Stimulated activated naive B cell treated with anti-CD40 and anti-IgM and Interleukin-4, amounts not matched to agents 10 μg/mL and 1 μg/mL and 100 μg/mL, for 72 hours (primary cell): ENCODE results near the gene B3GAT1.

ENCODE experiments used
- ATAC-seq, 2 donors: fragments of 150-1000 bp; cut with Tn5 transposase; replicated peaks; 2 replicates each; pipeline ENCODE4 v1.10.0; 2021; ENCODE audit warnings: moderate library complexity in 1 of 2
- DNase-seq: peaks from one replicate; pipeline ENCODE4 v3.0.0; 2021
- H3K27ac Mint-ChIP-seq: one replicate; pipeline ENCODE4 v1.8.0; 2022; ENCODE audit warnings: mild to moderate bottlenecking, mixed read lengths
- H3K27me3 Mint-ChIP-seq, 2 donors: one replicate each; pipeline ENCODE4 v1.8.0; 2022; ENCODE audit warnings: mixed read lengths in 2 of 2
- H3K36me3 Mint-ChIP-seq, 2 donors: one replicate each; pipeline ENCODE4 v1.8.0; 2022; ENCODE audit warnings: mixed read lengths in 2 of 2, mild to moderate bottlenecking in 1 of 2
- H3K4me1 Mint-ChIP-seq, 2 donors: one replicate each; pipeline ENCODE4 v1.8.0; 2022; ENCODE audit warnings: mixed read lengths in 2 of 2, mild to moderate bottlenecking in 1 of 2
- H3K4me3 Mint-ChIP-seq, 2 donors: one replicate each; pipeline ENCODE4 v1.8.0; 2022; ENCODE audit warnings: mild to moderate bottlenecking in 2 of 2, mixed read lengths in 2 of 2, moderate library complexity in 1 of 2
- H3K9me3 Mint-ChIP-seq, 2 donors: one replicate each; pipeline ENCODE4 v1.8.0; 2022; ENCODE audit warnings: mixed read lengths in 2 of 2, mild to moderate bottlenecking in 1 of 2

Gene B3GAT1

DNA sequence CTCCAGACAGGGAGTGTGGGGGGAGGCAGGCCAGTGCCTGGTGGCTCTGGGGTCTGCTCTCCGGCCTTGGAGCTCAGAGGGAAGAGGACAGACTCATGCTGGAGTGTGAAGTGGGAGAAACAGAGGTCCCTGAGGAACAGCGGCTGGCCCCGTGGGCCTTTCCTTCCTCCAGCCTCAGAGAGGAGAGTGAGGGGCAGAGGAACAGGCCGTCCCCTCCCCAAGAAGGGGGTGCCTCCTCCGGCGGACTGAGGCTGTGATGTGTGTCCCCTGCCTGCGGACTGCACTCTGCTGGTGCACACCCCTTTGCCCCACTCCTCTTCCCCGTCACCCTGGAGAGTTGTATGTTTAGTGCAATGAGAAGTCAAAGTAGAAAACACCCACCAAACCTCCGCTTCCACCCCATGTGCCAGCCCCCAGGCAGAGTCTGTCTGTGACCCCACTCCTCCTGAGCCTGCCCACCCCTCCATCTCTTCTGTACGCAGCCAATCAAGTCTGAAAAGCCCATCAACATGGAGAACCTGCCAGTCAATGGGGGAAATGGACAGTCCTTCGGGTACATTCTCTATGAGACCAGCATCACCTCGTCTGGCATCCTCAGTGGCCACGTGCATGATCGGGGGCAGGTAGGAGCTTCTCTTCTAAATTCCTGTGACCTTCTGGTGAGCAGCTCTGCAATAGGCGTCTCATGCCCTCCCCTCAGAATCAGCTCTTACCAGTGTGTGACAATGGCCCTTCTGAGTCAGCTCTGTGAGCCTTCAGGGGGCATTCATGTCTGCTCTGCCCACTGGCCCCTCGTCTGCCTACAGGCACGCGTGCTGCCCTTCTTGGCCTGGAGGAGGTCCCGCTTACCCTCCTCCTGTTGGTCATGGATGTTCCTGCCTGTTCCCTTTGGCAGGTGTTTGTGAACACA lies 41.3 kb downstream of the B3GAT1 start:
- Mint-ChIP-seq H3K27ac (no peak overlapping the region), H3K4me3 (no peak overlapping the region), H3K4me1 (no peaks in the 10 kb centered on the region), H3K27me3 (peaks cover 0 to 5% of the 10 kb centered on the region in 2 donors), H3K36me3 (peaks cover 0 to 4% of the 10 kb centered on the region in 2 donors), H3K9me3 (no peaks in the 10 kb centered on the region)
- DNase-seq (no peak), ATAC-seq (no peak)

- no peaks in the 10 kb centered on the region for H3K4me1 Mint-ChIP-seq
- peaks cover 0 to 4% of the 10 kb centered on the region in 2 donors for H3K36me3 Mint-ChIP-seq
- peaks cover 0 to 5% of the 10 kb centered on the region in 2 donors for H3K27me3 Mint-ChIP-seq
- H3K9me3 Mint-ChIP-seq, result no peaks in the 10 kb centered on the region
- DNase-seq (no peak), ATAC-seq (no peak)
- no peak overlapping the region for H3K4me3 Mint-ChIP-seq
- H3K27ac Mint-ChIP-seq, result peak overlapping the region; percentile 42
Observed at GRCh38 chr11:134369656-134370525, 42.2 kb downstream of the B3GAT1 start.

DNA sequence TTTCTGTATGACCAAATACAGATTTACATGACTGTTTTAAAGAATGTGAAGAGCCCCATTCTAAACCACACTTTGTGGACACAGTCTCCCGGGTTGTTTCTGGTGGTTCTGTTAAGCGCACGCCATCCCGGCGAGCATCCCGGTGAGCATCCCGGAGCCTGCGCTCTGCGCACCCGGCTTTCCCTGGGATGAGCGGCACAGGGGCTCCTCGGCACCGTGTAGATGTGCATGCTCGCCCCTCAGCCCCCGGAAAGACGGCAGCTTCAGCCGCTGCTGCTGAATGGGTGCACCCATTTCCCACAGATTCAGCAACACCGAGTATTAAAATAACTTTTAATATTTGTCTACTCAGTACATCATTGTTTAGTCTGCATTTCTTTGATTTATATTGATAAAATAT lies 44.3 kb downstream of the B3GAT1 start:
- H3K4me1 Mint-ChIP-seq, result no peaks in the 10 kb centered on the region
- H3K9me3 Mint-ChIP-seq, result no peaks in the 10 kb centered on the region
- no peak for DNase-seq
- H3K4me3 Mint-ChIP-seq, result no peak overlapping the region
- H3K36me3 Mint-ChIP-seq, result peaks cover 0 to 4% of the 10 kb centered on the region in 2 donors
- ATAC-seq, result no peak
- peaks cover 0 to 8% of the 10 kb centered on the region in 2 donors for H3K27me3 Mint-ChIP-seq
- H3K27ac Mint-ChIP-seq, result no peak overlapping the region

GRCh38 chr11:134366254-134366653 lies 45.8 kb downstream of the B3GAT1 start:
- Mint-ChIP-seq H3K4me3 (no peak overlapping the region), H3K27ac (no peak overlapping the region), H3K27me3 (peaks cover 8 to 19% of the 10 kb centered on the region in 2 donors), H3K36me3 (peaks cover 0 to 6% of the 10 kb centered on the region in 2 donors), H3K9me3 (no peaks in the 10 kb centered on the region), H3K4me1 (peaks cover 0 to 4% of the 10 kb centered on the region in 2 donors)
- no peak for ATAC-seq
- no peak for DNase-seq

- Mint-ChIP-seq H3K36me3 (peaks cover 0 to 6% of the 10 kb centered on the region in 2 donors), H3K4me3 (no peak overlapping the region), H3K9me3 (no peaks in the 10 kb centered on the region), H3K4me1 (peaks cover 5 to 6% of the 10 kb centered on the region in 2 donors), H3K27ac (no peak overlapping the region), H3K27me3 (peaks cover 18 to 24% of the 10 kb centered on the region in 2 donors)
- DNase-seq (no peak), ATAC-seq (no peak)
Observed at GRCh38 chr11:134365011-134365925, 46.8 kb downstream of the B3GAT1 start.

DNA sequence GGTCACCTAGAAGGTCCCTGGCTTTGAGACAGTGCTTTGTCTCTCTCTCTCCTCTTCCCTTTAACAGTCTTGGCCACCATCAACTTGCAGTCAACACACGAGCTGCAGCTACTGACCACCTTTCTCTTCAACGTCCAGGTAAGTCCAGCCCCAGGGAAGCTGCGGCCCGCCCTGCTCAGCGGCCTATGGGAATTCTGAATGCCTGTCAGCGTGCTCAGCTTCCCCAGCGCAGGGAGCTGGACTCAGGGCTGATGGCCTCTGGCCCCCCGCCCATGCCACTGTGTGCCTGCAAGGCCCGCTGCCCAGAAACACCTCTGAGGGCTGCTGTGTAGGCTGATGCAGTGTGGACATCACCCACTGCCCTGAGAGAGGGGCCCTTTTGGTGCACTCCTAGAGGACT lies 47.8 kb downstream of the B3GAT1 start:
- H3K4me1 Mint-ChIP-seq, result peaks cover 5 to 10% of the 10 kb centered on the region in 2 donors
- ATAC-seq (no peak), DNase-seq (no peak)
- H3K27ac Mint-ChIP-seq, result no peak overlapping the region
- no peak overlapping the region for H3K4me3 Mint-ChIP-seq
- peaks cover 0 to 6% of the 10 kb centered on the region in 2 donors for H3K36me3 Mint-ChIP-seq
- peaks cover 28 to 33% of the 10 kb centered on the region in 2 donors for H3K27me3 Mint-ChIP-seq
- H3K9me3 Mint-ChIP-seq, result no peaks in the 10 kb centered on the region

DNA sequence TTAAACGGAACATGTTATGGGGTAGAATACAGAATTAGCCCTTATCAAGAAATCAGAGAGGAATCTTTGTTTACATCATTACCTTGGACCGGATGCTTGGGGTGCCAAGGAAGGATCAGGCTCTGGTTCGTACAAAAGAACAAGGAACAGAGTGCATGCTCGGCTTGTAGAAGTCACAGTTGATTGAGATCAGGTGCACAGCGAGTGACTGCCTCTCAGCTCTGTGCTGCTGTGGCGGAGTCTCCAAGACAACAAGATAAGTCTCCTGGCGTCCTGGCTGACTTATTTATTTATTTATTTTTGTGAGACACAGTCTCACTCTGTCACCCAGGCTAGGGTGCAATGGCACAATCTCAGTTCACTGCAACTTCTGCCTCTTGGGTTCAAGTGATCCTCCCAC lies 48.5 kb downstream of the B3GAT1 start:
- Mint-ChIP-seq H3K36me3 (peaks cover 0 to 6% of the 10 kb centered on the region in 2 donors), H3K27ac (no peak overlapping the region), H3K27me3 (peaks cover 30 to 32% of the 10 kb centered on the region in 2 donors), H3K9me3 (no peaks in the 10 kb centered on the region), H3K4me1 (peaks cover 5 to 10% of the 10 kb centered on the region in 2 donors), H3K4me3 (no peak overlapping the region)
- DNase-seq (no peak), ATAC-seq (no peak)

GRCh38 chr11:134363161-134363560 lies 48.9 kb downstream of the B3GAT1 start:
- DNase-seq (no peak), ATAC-seq (no peak)
- Mint-ChIP-seq H3K27ac (no peak overlapping the region), H3K27me3 (peaks cover 28 to 32% of the 10 kb centered on the region in 2 donors), H3K4me1 (peaks cover 5 to 10% of the 10 kb centered on the region in 2 donors), H3K9me3 (no peaks in the 10 kb centered on the region), H3K4me3 (no peak overlapping the region), H3K36me3 (peaks cover 0 to 6% of the 10 kb centered on the region in 2 donors)

DNA sequence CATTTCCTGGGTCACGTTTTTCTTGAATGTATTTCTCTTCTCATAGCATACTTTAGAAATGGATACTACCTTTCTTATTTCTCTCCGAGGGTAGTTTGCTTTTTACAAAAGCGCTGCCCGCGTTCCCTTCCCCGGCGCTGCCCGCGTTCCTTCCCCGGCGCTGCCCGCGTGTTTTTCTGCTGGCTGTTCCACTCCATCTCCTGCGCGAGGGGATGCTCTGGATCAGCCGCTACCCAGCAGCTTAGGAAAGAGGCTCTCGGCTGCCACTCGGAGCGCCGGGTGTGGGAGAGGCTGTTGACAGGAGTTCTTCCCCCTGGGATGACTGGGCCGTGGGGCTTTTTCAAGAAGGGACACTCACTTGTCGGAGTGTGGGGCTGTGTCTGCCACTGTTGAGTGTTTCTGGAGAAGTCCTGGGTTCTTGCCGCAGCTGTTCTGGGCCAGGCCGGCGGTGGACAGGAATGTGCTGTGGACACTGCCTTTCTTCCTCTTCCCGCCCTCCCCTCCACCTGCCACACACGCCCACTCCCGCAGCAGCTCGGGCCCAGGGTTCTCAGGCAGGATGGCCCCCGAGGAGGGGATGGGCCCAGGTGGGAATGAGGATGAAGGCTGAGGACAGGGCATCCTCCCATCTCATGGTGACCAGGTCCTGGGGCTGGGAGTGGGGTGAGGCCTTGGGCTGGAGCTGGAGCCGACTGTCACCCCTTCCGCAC lies 49.7 kb downstream of the B3GAT1 start:
- no peak overlapping the region for H3K27ac Mint-ChIP-seq
- H3K9me3 Mint-ChIP-seq, result no peaks in the 10 kb centered on the region
- H3K4me1 Mint-ChIP-seq, result peaks cover 5 to 10% of the 10 kb centered on the region in 2 donors
- peaks cover 0 to 6% of the 10 kb centered on the region in 2 donors for H3K36me3 Mint-ChIP-seq
- ATAC-seq, result no peak
- peaks cover 30 to 36% of the 10 kb centered on the region in 2 donors for H3K27me3 Mint-ChIP-seq
- no peak for DNase-seq
- no peak overlapping the region for H3K4me3 Mint-ChIP-seq

GRCh38 chr11:134361661-134362060 lies 50.4 kb downstream of the B3GAT1 start:
- no peaks in the 10 kb centered on the region for H3K9me3 Mint-ChIP-seq
- H3K4me1 Mint-ChIP-seq, result peaks cover 5 to 10% of the 10 kb centered on the region in 2 donors
- DNase-seq, result no peak
- H3K27ac Mint-ChIP-seq, result no peak overlapping the region
- H3K4me3 Mint-ChIP-seq, result no peak overlapping the region
- H3K27me3 Mint-ChIP-seq, result peaks cover 36 to 37% of the 10 kb centered on the region in 2 donors
- H3K36me3 Mint-ChIP-seq, result peaks cover 0 to 6% of the 10 kb centered on the region in 2 donors
- no peak for ATAC-seq

DNA sequence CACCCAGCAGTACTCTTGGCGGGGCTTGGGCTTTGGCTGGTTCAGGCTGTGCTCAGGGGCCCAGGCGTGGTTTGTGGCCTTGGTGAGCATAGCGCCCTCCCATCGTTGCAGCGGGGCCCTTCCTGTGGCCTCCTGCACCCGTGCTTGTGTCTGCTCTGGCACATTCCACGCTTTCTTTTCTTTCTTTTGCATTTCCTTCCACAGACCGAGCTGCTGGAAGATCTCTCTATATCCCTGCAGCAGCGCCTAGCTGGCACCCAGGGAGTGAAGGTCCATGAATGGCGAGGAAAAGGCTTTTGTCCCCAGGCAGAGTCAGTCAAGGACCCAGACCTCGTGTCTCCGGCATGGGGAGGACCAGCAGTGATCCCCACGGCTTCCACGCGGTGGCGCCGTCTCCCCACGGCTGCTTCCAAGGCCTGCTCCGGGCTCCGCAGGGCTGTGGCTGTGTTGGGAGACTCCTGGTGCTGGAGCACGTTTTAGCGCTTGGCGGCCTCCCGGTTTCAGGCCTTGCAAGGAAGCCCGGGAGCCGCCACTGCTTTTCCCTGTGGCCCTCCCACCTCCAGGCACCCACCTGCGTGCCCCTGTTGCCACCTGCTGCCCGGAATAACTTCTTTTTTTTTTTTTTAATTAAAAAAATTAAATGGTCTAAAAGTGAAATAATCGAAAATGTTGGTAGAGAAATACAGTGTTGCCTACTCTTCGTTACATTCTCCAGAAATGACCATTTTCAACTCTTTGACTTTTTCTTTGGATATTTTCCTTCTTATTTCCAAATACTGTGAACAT lies 51.8 kb downstream of the B3GAT1 start:
- Mint-ChIP-seq H3K27ac (no peak overlapping the region), H3K4me3 (no peak overlapping the region), H3K9me3 (no peaks in the 10 kb centered on the region), H3K27me3 (peaks cover 37 to 42% of the 10 kb centered on the region in 2 donors), H3K4me1 (peaks cover 5 to 10% of the 10 kb centered on the region in 2 donors), H3K36me3 (peaks cover 0 to 6% of the 10 kb centered on the region in 2 donors)
- DNase-seq (peak; percentile 35), ATAC-seq (peak; percentile 80 to 83)

DNA sequence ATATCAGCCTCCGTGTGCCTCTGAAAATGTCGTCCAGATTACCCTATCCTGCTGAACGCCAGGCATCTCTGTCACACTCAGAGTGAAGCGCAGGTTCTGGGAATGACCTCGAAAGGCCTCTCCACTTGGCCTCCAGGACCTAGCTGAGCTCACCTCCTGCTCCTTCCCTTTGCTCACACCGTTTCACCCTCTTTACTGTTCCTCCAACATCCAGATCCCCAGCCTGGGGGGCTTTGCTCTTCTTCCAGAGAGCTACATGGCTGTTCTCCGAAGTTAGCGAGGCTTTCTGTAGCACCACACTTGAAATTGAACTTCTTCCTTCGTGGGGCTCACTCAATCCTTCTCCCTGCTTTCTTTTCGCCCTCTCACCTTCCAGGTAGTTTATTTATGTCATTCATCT lies 52.4 kb downstream of the B3GAT1 start:
- no peaks in the 10 kb centered on the region for H3K9me3 Mint-ChIP-seq
- H3K27ac Mint-ChIP-seq, result no peak overlapping the region
- H3K4me3 Mint-ChIP-seq, result no peak overlapping the region
- peaks cover 5 to 10% of the 10 kb centered on the region in 2 donors for H3K4me1 Mint-ChIP-seq
- ATAC-seq (no peak), DNase-seq (no peak)
- peaks cover 0 to 6% of the 10 kb centered on the region in 2 donors for H3K36me3 Mint-ChIP-seq
- H3K27me3 Mint-ChIP-seq, result peaks cover 37 to 47% of the 10 kb centered on the region in 2 donors
